Endodermal cell (in vitro differentiated cells): ENCODE measurements around the gene PTOV1. TPM values are rescaled to one million over a fixed set of nuclear protein-coding genes. Genes with fewer than 3 reads are reported as not detected.
A peak's percentile ranks its signal among the peaks of the same experiment; 100 is the strongest.

Source experiments
- DNase-seq: peaks from one replicate; pipeline ENCODE4 v3.0.0-alpha.2; 2017
- H3K27ac ChIP-seq: 2 replicates; pipeline ENCODE4 v1.5.1; 2013; ENCODE audit warnings: mild to moderate bottlenecking, low read depth, low read length, moderate library complexity
- H3K27me3 ChIP-seq: 2 replicates; pipeline ENCODE4 v1.6.1; 2013; ENCODE audit warnings: mild to moderate bottlenecking, low read length, moderate library complexity; ENCODE audit not compliant: insufficient read depth, control insufficient read depth, poor library complexity, severe bottlenecking
- H3K36me3 ChIP-seq: 2 replicates; pipeline ENCODE4 v1.7.0; 2013; ENCODE audit warnings: mild to moderate bottlenecking, low read length, moderate library complexity; ENCODE audit not compliant: control insufficient read depth, insufficient read depth
- H3K4me1 ChIP-seq: one replicate; pipeline ENCODE4 v1.7.0; 2013; ENCODE audit warnings: low read length; ENCODE audit not compliant: control insufficient read depth, insufficient read depth
- H3K4me3 ChIP-seq: 2 replicates; pipeline ENCODE4 v1.5.1; 2013; ENCODE audit warnings: mild to moderate bottlenecking, low read length, moderate library complexity
- H3K9ac ChIP-seq: 2 replicates; pipeline ENCODE4 v1.6.1; 2013; ENCODE audit warnings: mild to moderate bottlenecking, low read length, moderate library complexity; ENCODE audit not compliant: poor library complexity, severe bottlenecking; ENCODE audit errors: extremely low read depth
- H3K9me3 ChIP-seq: 2 replicates; pipeline ENCODE4 v1.6.1; 2013; ENCODE audit warnings: mild to moderate bottlenecking, low read length, moderate library complexity; ENCODE audit not compliant: control insufficient read depth
- H3K27ac Mint-ChIP-seq: 2 replicates; pipeline ENCODE4 v1.8.0; 2020; ENCODE audit warnings: mixed read lengths
- H3K27me3 Mint-ChIP-seq: 2 replicates; pipeline ENCODE4 v1.8.0; 2021; ENCODE audit warnings: mild to moderate bottlenecking, mixed read lengths; ENCODE audit not compliant: insufficient read depth
- H3K36me3 Mint-ChIP-seq: 2 replicates; pipeline ENCODE4 v1.8.0; 2020; ENCODE audit warnings: low read depth, mixed read lengths
- H3K4me1 Mint-ChIP-seq: 2 replicates; pipeline ENCODE4 v1.8.0; 2020; ENCODE audit warnings: mixed read lengths
- H3K4me3 Mint-ChIP-seq: 2 replicates; pipeline ENCODE4 v1.8.0; 2020; ENCODE audit warnings: mild to moderate bottlenecking, moderate library complexity, mixed read lengths
- H3K9me3 Mint-ChIP-seq: 2 replicates; pipeline ENCODE4 v1.8.0; 2020; ENCODE audit warnings: mild to moderate bottlenecking, mixed read lengths
- WGBS, 2 experiments: methylation state at CpG; one replicate each; pipeline versions ENCODE4 v1.1.5 to v1.1.7; 2013; ENCODE audit warnings: missing lambda C conversion rate in 2 of 2, mixed read lengths in 1 of 2; ENCODE audit not compliant: insufficient coverage in 1 of 2, insufficient read length in 1 of 2; 5-methylcytosine and 5-hydroxymethylcytosine counted together
- total RNA-seq, 2 donors: library from RNA; stranded (reverse); fragmentation: NEBNext Ultra II Directional in 1 of 2; extraction: Animal tissue kit (Norgen Biotek cat#: 25700) in 1 of 2; gene quantifications; 2 replicates in 1 of 2; 3 replicates in 1 of 2; pipeline ENCODE4 v1.2.1, GENCODE V29; 2021
- TF ChIP-seq, protein P1 (sequence below): fragments of 200-600 bp; sonication (generic); conservative IDR thresholded peaks from 2 replicates; pipeline ENCODE4 v1.5.0; 2021; ENCODE audit warnings: antibody characterized with exemption, mild to moderate bottlenecking

PTOV1 gene
- total RNA-seq, 2 donors from 2014 or later: 279 to 287 TPM

DNA sequence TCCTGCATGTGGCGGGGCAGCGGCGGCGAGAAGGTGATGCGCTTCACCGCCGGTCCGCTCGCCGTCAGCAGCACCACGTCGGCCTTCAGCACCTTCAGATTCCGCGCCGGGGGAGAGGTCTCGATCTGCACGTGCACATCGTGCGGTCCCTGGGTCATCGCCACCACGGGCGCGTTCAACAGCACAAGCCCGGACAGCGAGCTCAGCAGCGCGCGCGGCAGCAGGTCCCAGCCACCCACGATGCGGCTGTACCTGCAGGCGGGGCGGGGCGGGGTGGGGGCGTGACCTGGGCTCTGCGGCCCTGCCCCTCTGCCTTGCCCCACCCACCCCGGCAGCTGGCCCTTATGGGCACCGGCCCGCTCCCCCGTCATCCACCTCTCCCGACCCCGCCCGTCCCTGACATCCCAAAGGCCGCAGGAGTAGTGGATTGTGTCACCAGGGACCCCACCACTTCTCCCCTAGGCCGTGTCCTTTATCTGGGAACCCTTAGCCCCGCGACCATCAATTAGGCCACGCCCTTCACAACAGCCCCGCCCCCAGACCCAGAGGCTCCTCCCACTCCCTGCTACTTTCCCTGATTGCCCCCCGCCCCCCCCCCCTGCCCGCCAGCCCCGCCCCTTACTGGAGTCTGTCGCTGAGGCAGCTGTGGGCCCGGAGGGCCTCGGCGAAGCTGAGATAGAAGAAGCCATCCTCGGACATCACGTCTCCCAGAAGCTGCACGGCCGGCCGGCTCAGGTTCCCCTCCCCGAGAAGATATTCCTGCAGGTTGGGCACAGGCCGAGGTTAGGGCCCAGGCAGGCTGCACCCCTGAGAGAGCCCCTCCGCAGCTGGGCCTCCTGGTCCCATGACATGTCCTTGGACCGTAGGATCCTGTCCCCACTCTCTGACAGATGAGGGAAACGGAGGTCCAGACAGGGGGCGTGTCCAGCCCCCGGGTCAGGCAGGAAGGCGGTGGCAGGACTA is 39.7 kb downstream of the PTOV1 start:
- H3K36me3 ChIP-seq: peaks cover 5% of the 10 kb centered on the region
- 30 to 61% methylated on average over 16 to 63 of the region's 69 CpGs for WGBS, 2 experiments
- Mint-ChIP-seq H3K9me3 (peaks cover 5% of the 10 kb centered on the region), H3K4me1 (no peaks in the 10 kb centered on the region), H3K4me3 (peak overlapping the region; percentile 42), H3K36me3 (peaks cover 15% of the 10 kb centered on the region), H3K27me3 (peaks cover 47% of the 10 kb centered on the region), H3K27ac (peak overlapping the region; percentile 71)
- TF ChIP-seq, protein P1, sequence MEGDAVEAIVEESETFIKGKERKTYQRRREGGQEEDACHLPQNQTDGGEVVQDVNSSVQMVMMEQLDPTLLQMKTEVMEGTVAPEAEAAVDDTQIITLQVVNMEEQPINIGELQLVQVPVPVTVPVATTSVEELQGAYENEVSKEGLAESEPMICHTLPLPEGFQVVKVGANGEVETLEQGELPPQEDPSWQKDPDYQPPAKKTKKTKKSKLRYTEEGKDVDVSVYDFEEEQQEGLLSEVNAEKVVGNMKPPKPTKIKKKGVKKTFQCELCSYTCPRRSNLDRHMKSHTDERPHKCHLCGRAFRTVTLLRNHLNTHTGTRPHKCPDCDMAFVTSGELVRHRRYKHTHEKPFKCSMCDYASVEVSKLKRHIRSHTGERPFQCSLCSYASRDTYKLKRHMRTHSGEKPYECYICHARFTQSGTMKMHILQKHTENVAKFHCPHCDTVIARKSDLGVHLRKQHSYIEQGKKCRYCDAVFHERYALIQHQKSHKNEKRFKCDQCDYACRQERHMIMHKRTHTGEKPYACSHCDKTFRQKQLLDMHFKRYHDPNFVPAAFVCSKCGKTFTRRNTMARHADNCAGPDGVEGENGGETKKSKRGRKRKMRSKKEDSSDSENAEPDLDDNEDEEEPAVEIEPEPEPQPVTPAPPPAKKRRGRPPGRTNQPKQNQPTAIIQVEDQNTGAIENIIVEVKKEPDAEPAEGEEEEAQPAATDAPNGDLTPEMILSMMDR: peak; percentile 24
- no peak overlapping the region for H3K4me3 ChIP-seq
- H3K4me1 ChIP-seq: no peaks in the 10 kb centered on the region
- H3K9me3 ChIP-seq: no peaks in the 10 kb centered on the region
- no peaks in the 10 kb centered on the region for H3K27me3 ChIP-seq
- no peak overlapping the region for H3K9ac ChIP-seq
- peak; percentile 93 for DNase-seq
- no peak overlapping the region for H3K27ac ChIP-seq

DNA sequence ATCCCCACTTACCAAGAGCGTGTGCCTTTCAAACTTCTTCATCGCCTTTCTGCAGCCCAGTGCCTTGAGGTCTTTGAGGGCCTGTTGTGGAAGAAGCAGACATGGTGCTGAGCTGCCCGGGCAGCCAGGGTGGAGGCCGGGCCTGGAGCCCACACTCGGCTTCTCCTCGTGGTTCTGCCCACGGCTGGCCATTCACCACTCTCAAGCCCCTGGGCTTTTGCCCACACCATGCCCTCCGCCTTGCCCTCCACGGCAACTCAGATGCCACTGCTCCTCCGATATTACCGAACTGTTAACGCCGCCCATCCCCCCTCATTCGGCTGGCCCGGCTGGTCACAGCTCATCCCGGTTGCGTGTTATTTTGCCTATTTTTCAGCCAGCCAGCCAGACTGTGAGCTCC is 40.4 kb downstream of the PTOV1 start:
- no peak overlapping the region for H3K27ac Mint-ChIP-seq
- TF ChIP-seq, protein P1: no peak
- Histone ChIP-seq H3K27ac (no peak overlapping the region), H3K4me3 (no peak overlapping the region), H3K9ac (no peak overlapping the region), H3K36me3 (peaks cover under 1% of the 10 kb centered on the region), H3K4me1 (no peaks in the 10 kb centered on the region), H3K27me3 (no peaks in the 10 kb centered on the region), H3K9me3 (no peaks in the 10 kb centered on the region)
- H3K27me3 Mint-ChIP-seq: peaks cover 48% of the 10 kb centered on the region
- no peaks in the 10 kb centered on the region for H3K4me1 Mint-ChIP-seq
- no peak overlapping the region for H3K4me3 Mint-ChIP-seq
- DNase-seq: no peak
- H3K36me3 Mint-ChIP-seq: peaks cover 11% of the 10 kb centered on the region
- WGBS, 2 experiments: 94 to 98% methylated on average over 8 to 17 of the region's 17 CpGs
- H3K9me3 Mint-ChIP-seq: peaks cover 5% of the 10 kb centered on the region

DNA sequence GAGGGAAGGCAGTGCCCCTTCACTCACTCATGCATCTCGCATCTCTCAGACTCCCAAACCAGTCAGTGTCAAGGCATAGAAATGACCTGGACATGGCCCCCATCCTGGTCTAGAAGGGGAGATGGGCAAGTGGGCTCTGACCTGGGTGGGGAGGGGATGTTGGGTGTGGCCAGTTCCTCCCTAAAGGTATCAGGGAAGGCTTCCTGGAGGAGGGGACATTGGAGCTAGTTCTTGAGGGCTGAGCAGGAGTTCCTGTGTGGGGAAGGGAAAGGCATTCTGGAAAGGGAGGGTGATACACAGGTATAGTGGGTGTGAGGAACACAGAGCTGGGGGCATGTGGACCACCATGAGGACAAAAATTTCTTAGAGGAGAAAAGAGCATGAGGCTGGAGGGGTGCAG is 41.8 kb downstream of the PTOV1 start:
- no peaks in the 10 kb centered on the region for H3K36me3 ChIP-seq
- no peaks in the 10 kb centered on the region for H3K27me3 ChIP-seq
- no peak overlapping the region for H3K9ac ChIP-seq
- H3K4me1 Mint-ChIP-seq: no peaks in the 10 kb centered on the region
- no peak overlapping the region for H3K27ac Mint-ChIP-seq
- no peaks in the 10 kb centered on the region for H3K9me3 ChIP-seq
- no peak for DNase-seq
- H3K27ac ChIP-seq: no peak overlapping the region
- 100% methylated on average over 1 of the region's 1 CpG; no CpG with 5 or more reads in 1 of the 2 experiments for WGBS, 2 experiments
- no peaks in the 10 kb centered on the region for H3K4me1 ChIP-seq
- peaks cover 58% of the 10 kb centered on the region for H3K27me3 Mint-ChIP-seq
- peaks cover 5% of the 10 kb centered on the region for H3K9me3 Mint-ChIP-seq
- peaks cover 9% of the 10 kb centered on the region for H3K36me3 Mint-ChIP-seq
- H3K4me3 Mint-ChIP-seq: no peak overlapping the region
- TF ChIP-seq, protein P1: no peak
- H3K4me3 ChIP-seq: no peak overlapping the region
